Measurements from ENCODE around the gene CACNA1A.

DNA sequence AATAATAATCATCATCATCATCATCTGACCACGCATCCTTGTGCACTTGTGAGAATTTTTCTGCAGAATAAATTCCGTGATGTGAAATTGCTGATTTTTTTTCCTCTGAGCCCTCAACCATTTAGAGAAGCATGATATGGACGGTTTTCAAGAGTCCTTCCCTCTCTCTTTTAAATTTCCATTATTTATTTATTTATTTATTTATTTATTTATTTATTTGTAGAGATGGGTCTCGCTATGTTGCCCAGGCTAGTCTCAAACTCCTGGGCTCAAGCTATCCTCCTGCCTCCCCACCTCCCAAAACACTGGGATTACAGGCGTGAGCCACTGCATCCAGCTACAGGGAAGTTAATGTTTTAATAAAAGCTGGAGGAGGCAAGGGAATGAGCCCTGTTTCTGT lies 39.6 kb downstream of the CACNA1A start:
- TF ChIP-seq, protein P1, sequence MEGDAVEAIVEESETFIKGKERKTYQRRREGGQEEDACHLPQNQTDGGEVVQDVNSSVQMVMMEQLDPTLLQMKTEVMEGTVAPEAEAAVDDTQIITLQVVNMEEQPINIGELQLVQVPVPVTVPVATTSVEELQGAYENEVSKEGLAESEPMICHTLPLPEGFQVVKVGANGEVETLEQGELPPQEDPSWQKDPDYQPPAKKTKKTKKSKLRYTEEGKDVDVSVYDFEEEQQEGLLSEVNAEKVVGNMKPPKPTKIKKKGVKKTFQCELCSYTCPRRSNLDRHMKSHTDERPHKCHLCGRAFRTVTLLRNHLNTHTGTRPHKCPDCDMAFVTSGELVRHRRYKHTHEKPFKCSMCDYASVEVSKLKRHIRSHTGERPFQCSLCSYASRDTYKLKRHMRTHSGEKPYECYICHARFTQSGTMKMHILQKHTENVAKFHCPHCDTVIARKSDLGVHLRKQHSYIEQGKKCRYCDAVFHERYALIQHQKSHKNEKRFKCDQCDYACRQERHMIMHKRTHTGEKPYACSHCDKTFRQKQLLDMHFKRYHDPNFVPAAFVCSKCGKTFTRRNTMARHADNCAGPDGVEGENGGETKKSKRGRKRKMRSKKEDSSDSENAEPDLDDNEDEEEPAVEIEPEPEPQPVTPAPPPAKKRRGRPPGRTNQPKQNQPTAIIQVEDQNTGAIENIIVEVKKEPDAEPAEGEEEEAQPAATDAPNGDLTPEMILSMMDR (conservative IDR thresholded peaks at IDR 0.05; ENCODE audit: low read length): no peak
- TF ChIP-seq EZH2phosphoT487 (IDR thresholded peaks at IDR 0.05; ENCODE audit: borderline replicate concordance, low read depth, low read length): no peak
